Measurements from ENCODE around the gene DTHD1.

Gene DTHD1

GRCh38 chr4:36278789-36279188 is 2.6 kb upstream of the DTHD1 start:
- TF ChIP-seq CREB1 (IDR thresholded peaks at IDR 0.05; ENCODE audit: low read depth) (no peak), ZBTB7A (IDR thresholded peaks at IDR 0.05; ENCODE audit: low read depth) (no peak), NFIC (IDR thresholded peaks at IDR 0.05) (no peak)

GRCh38 chr4:36280555-36280954 is 861 bp upstream of the DTHD1 start:
- TF ChIP-seq CREB1 (IDR thresholded peaks at IDR 0.05; ENCODE audit: low read depth): no peak
- no peak for TF ChIP-seq REST (IDR thresholded peaks at IDR 0.05; ENCODE audit: low read depth)
- TF ChIP-seq, protein P1, sequence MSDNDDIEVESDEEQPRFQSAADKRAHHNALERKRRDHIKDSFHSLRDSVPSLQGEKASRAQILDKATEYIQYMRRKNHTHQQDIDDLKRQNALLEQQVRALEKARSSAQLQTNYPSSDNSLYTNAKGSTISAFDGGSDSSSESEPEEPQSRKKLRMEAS (IDR thresholded peaks at IDR 0.05): no peak
- no peak for TF ChIP-seq NFIC (IDR thresholded peaks at IDR 0.05)
- no peak for TF ChIP-seq TEAD4 (IDR thresholded peaks at IDR 0.05)
- TF ChIP-seq RAD21 (IDR thresholded peaks at IDR 0.05; ENCODE audit: low read depth): no peak
- no peak for TF ChIP-seq EGR1 (IDR thresholded peaks at IDR 0.05)
- TF ChIP-seq TCF12 (IDR thresholded peaks at IDR 0.05; ENCODE audit: low read depth): no peak
- no peak for TF ChIP-seq USF1 (IDR thresholded peaks at IDR 0.05)
- no peak for TF ChIP-seq ZBTB7A (IDR thresholded peaks at IDR 0.05; ENCODE audit: low read depth)
- no peak for TF ChIP-seq YY1 (IDR thresholded peaks at IDR 0.05; ENCODE audit: low read depth)
- TF ChIP-seq CEBPB (IDR thresholded peaks at IDR 0.05): no peak
- no peak for TF ChIP-seq FOXM1 (IDR thresholded peaks at IDR 0.05; ENCODE audit: borderline replicate concordance, low read depth)
- TF ChIP-seq TAF1 (IDR thresholded peaks at IDR 0.05; ENCODE audit: low read depth): no peak
- no peak for TF ChIP-seq EP300 (IDR thresholded peaks at IDR 0.05; ENCODE audit: borderline replicate concordance)

DNA sequence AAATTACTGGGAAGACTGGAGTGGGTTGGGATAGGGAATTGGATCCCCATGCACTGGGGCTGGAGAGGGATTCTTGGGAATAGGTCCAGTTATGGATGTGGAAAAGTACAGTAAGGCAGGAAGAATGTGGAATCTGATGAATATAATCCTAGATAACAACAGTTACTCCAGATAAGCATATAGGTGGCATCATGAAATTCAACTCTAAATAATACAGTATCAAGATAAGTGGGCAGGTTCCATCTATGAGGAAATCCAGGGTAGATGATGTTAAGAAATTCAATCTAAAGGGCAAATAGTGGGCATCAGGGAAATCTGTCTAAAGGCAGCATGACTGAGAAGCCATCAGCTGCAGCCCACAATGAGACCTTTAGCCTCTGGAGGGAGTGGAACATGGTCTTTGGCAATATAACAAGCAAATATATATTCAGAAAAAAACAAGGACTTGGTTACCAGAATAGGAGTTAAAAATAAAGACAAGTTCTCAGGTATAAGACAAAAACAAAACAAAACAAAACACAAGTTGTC is 1.2 kb downstream of the DTHD1 start:
- TF ChIP-seq TCF12 (IDR thresholded peaks at IDR 0.05; ENCODE audit: low read depth): no peak
- no peak for TF ChIP-seq TEAD4 (IDR thresholded peaks at IDR 0.05)

DNA sequence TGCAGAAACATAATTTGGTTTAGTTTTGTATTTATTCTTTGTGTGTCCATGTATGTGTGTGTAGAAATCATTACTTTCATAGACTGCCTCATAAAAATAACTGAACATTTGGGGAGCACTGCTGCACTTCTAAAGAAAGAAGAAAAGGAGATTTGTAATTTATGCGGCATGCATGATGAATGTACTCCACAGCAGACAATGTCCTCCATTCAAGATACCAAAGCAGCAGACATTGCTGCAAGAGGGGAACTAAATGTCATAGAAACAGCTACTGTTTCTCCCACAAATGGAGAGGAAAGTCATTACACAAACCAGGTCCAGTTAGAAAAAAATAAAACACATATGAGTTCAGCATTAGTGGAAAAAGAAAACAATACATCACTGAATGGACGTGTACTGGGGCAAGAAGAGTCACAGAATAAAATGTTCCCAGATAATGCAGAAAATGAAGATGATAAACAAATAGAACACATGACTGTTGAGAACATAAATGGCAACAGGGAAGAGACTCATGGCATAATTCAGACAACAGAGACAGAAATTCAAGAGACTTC is 2.6 kb downstream of the DTHD1 start:
- TF ChIP-seq, protein P1 (IDR thresholded peaks at IDR 0.05): no peak
- TF ChIP-seq NFIC (IDR thresholded peaks at IDR 0.05) (no peak), TEAD4 (IDR thresholded peaks at IDR 0.05) (no peak), YY1 (IDR thresholded peaks at IDR 0.05; ENCODE audit: low read depth) (no peak), CREB1 (IDR thresholded peaks at IDR 0.05; ENCODE audit: low read depth) (no peak), ZBTB7A (IDR thresholded peaks at IDR 0.05; ENCODE audit: low read depth) (no peak), TAF1 (IDR thresholded peaks at IDR 0.05; ENCODE audit: low read depth) (no peak), EGR1 (IDR thresholded peaks at IDR 0.05) (no peak), RAD21 (IDR thresholded peaks at IDR 0.05; ENCODE audit: low read depth) (no peak), FOXM1 (IDR thresholded peaks at IDR 0.05; ENCODE audit: borderline replicate concordance, low read depth) (no peak), REST (IDR thresholded peaks at IDR 0.05; ENCODE audit: low read depth) (no peak), USF1 (IDR thresholded peaks at IDR 0.05) (no peak), CEBPB (IDR thresholded peaks at IDR 0.05) (no peak), TCF12 (IDR thresholded peaks at IDR 0.05; ENCODE audit: low read depth) (no peak), EP300 (IDR thresholded peaks at IDR 0.05; ENCODE audit: borderline replicate concordance) (no peak)

DNA sequence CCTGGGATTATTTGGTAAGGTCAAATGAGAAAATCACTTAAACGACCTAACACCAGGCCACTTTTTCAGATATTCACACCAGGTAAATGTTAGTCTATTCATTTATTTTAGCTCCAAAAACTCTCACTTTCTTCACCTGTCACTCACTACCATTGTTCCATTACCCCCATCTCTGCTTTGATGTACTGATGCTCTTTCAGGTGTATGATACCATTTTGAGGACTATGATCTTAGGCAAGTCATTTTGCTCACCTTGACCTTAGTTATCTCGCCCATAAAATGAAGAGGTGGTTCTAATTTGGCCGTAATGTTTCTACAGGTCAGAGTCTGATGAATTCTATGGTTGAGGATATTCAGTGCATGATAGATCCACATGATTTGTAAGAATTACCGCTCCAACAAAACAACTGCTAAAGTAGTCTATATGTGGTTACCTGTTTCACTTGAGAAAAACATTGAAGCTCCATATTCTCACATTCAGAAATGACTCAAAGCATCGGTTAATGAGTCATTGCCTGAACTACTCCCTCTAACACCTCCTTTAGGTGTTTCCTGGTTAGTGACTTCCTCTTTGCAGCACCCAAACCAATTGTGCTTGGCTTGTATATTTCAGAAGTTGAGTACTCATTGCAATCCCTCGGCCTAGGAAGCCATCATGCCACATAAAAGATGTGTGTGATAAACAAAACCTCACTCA is 4.5 kb downstream of the DTHD1 start:
- TF ChIP-seq TAF1 (IDR thresholded peaks at IDR 0.05; ENCODE audit: low read depth): no peak

GRCh38 chr4:36286481-36286871 is 5.1 kb downstream of the DTHD1 start:
- TF ChIP-seq YY1 (IDR thresholded peaks at IDR 0.05; ENCODE audit: low read depth): no peak
- TF ChIP-seq ZBTB7A (IDR thresholded peaks at IDR 0.05; ENCODE audit: low read depth): no peak
- TF ChIP-seq, protein P1 (IDR thresholded peaks at IDR 0.05): no peak
- no peak for TF ChIP-seq TCF12 (IDR thresholded peaks at IDR 0.05; ENCODE audit: low read depth)
- no peak for TF ChIP-seq EGR1 (IDR thresholded peaks at IDR 0.05)
- no peak for TF ChIP-seq TEAD4 (IDR thresholded peaks at IDR 0.05)
- TF ChIP-seq TAF1 (IDR thresholded peaks at IDR 0.05; ENCODE audit: low read depth): no peak

Measured in Ishikawa (cell line).